Endothelial cell (in vitro differentiated cells): ENCODE data around the gene ETV4. TPM values are rescaled to one million over a fixed set of nuclear protein-coding genes. Genes with fewer than 3 reads are reported as not detected.

Source experiments
- DNase-seq: peaks from one replicate; pipeline ENCODE4 v3.0.0; 2021; ENCODE audit warnings: low spot score
- H3K27ac Mint-ChIP-seq: one replicate; pipeline ENCODE4 v1.8.0; 2021; ENCODE audit warnings: mixed read lengths, inconsistent platforms; ENCODE audit not compliant: unreplicated experiment
- H3K27me3 Mint-ChIP-seq: one replicate; pipeline ENCODE4 v1.8.0; 2021; ENCODE audit warnings: mild to moderate bottlenecking, moderate library complexity, mixed read lengths, inconsistent platforms; ENCODE audit not compliant: unreplicated experiment
- H3K36me3 Mint-ChIP-seq: one replicate; pipeline ENCODE4 v1.8.0; 2021; ENCODE audit warnings: mild to moderate bottlenecking, low read depth, mixed read lengths, inconsistent platforms; ENCODE audit not compliant: unreplicated experiment
- H3K4me1 Mint-ChIP-seq: one replicate; pipeline ENCODE4 v1.8.0; 2021; ENCODE audit warnings: mild to moderate bottlenecking, mixed read lengths, inconsistent platforms; ENCODE audit not compliant: unreplicated experiment
- H3K4me3 Mint-ChIP-seq: one replicate; pipeline ENCODE4 v1.8.0; 2021; ENCODE audit warnings: mild to moderate bottlenecking, mixed read lengths, inconsistent platforms; ENCODE audit not compliant: unreplicated experiment
- H3K9me3 Mint-ChIP-seq: one replicate; pipeline ENCODE4 v1.8.0; 2021; ENCODE audit warnings: mixed read lengths, inconsistent platforms; ENCODE audit not compliant: unreplicated experiment
- CTCF ChIP-seq: fragments of 200-600 bp; sonication (generic); IDR thresholded peaks from one replicate; pipeline ENCODE4 v1.5.0; 2021; ENCODE audit warnings: antibody characterized with exemption; ENCODE audit not compliant: unreplicated experiment
- total RNA-seq: library from RNA; stranded (reverse); fragmentation: NEBNext Ultra II Directional; extraction: Animal tissue kit (Norgen Biotek cat#: 25700); gene quantifications from one replicate; pipeline ENCODE4 v1.2.1, GENCODE V29; 2021; ENCODE audit not compliant: unreplicated experiment

ETV4 gene
- total RNA-seq, 1 donor from 2014 or later: 37.1 TPM

GRCh38 chr17:43528319-43528987 lies 17.7 kb downstream of the ETV4 start:
- no peak for DNase-seq
- Mint-ChIP-seq H3K27me3 (peaks cover 6% of the 10 kb centered on the region), H3K36me3 (peaks cover 9% of the 10 kb centered on the region), H3K9me3 (no peaks in the 10 kb centered on the region), H3K4me3 (peak overlapping the region; percentile 73), H3K4me1 (peaks cover 57% of the 10 kb centered on the region), H3K27ac (peak overlapping the region; percentile 45)
- no peak for TF ChIP-seq CTCF

GRCh38 chr17:43526886-43527648 lies 19.1 kb downstream of the ETV4 start:
- Mint-ChIP-seq H3K9me3 (no peaks in the 10 kb centered on the region), H3K27ac (peak overlapping the region; percentile 58), H3K4me1 (peaks cover 52% of the 10 kb centered on the region), H3K27me3 (peaks cover 6% of the 10 kb centered on the region), H3K36me3 (peaks cover 12% of the 10 kb centered on the region), H3K4me3 (no peak overlapping the region)
- DNase-seq: no peak
- no peak for TF ChIP-seq CTCF

GRCh38 chr17:43524945-43525575 lies 21.1 kb downstream of the ETV4 start:
- Mint-ChIP-seq H3K27ac (peak overlapping the region; percentile 30), H3K4me3 (no peak overlapping the region), H3K4me1 (peaks cover 42% of the 10 kb centered on the region), H3K9me3 (no peaks in the 10 kb centered on the region), H3K27me3 (peaks cover 4% of the 10 kb centered on the region), H3K36me3 (peaks cover 24% of the 10 kb centered on the region)
- TF ChIP-seq CTCF: no peak
- no peak for DNase-seq

- no peak for TF ChIP-seq CTCF
- no peak overlapping the region for H3K4me3 Mint-ChIP-seq
- H3K9me3 Mint-ChIP-seq: no peaks in the 10 kb centered on the region
- H3K4me1 Mint-ChIP-seq: peaks cover 22% of the 10 kb centered on the region
- no peaks in the 10 kb centered on the region for H3K27me3 Mint-ChIP-seq
- H3K36me3 Mint-ChIP-seq: peaks cover 26% of the 10 kb centered on the region
- no peak for DNase-seq
- H3K27ac Mint-ChIP-seq: no peak overlapping the region
These were observed 24.8 kb downstream of the ETV4 start for GRCh38 chr17:43521389-43521788.
